GM19467 (cell line): Measurements from ENCODE around the gene MOGAT2.

Source experiments
- ATAC-seq: cut with Tn5 transposase; IDR thresholded peaks from one replicate; pipeline ENCODE4 v1.9.1; 2021; ENCODE audit warnings: mild to moderate bottlenecking, moderate library complexity; ENCODE audit not compliant: unreplicated experiment

The MOGAT2 gene

DNA sequence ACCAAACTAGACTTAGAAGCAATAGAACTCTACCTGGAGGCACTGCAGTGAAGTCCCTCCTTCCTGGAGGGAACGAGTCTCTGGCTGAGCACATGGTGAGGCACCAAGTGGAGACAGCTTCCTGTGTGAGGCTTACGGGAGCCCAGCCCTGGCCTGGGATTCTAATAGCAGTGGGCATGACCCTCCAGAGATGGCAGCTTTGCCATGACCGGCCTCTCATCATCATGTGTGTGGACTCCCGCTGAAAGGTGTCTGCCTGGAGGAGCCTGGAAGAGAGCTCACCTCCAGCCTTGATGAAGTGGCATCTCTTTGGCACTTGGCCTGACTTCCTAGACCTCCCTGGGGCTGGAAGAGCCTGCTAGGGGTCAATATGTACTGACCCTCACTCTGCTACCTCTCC lies 58.9 kb downstream of the MOGAT2 start:
- no peak for ATAC-seq

GRCh38 chr11:75777461-75778110 lies 59.9 kb downstream of the MOGAT2 start:
- no peak for ATAC-seq

GRCh38 chr11:75778962-75779361 lies 61.3 kb downstream of the MOGAT2 start:
- ATAC-seq = no peak

GRCh38 chr11:75779960-75780359 lies 62.3 kb downstream of the MOGAT2 start:
- no peak for ATAC-seq

DNA sequence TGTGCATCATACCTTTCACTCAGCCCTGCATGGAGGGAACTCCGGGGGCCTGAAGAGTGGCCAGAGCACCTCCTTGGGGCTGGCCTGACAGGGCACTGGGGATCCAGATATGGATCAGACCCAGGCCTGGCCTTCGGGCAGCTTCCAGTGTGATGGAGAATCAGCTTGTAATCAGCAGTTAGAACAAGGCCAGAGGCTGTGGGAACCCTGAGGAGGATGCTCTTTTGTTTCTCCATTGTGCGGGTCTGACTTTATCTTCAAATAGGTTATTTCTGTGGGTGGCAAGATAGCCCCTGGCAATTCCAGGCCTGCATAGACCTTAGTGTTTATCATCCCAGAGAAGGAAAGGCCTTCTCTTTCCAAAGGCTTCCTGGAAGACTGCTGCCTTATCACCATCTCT lies 63.2 kb downstream of the MOGAT2 start:
- no peak for ATAC-seq

- ATAC-seq = no peak
These were observed 63.7 kb downstream of the MOGAT2 start for GRCh38 chr11:75781296-75781695.

DNA sequence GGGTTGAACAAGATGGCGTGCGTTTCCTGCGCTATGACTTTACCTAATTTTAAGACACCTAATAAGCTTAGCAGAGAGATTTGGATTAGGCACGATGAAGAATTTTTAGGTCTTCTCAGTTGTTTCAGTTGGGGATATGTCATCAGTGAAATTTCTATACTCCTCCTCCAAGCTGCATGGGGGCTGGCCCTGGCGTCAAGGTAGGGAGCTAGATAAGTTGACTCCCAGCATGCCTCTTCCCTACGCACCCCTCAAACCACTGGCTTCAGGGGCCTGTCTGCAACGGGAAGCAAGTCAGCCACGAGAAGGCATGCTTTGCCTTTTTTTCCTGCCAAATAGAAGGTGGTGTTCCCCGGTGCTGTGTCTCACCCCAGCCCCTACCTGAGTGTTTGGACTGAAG lies 64.2 kb downstream of the MOGAT2 start:
- no peak for ATAC-seq
